Activated T-helper 2 cell treated with anti-CD3 and anti-CD28 coated beads, Interferon-gamma antibody, Interleukin-2, Interleukin-4, amounts not matched to agents 10 μg/mL and 5 μg/mL and 100 μg/mL, durations not matched to agents 14 hours and 24 hours and 36 hours (primary cell): ENCODE results near the gene CCDC185. TPM values are rescaled to one million over a fixed set of nuclear protein-coding genes. Genes with fewer than 3 reads are reported as not detected.
"Not testable (repeated sequence)": the region's sequence is repeated elsewhere in the genome, so short reads cannot be mapped to it uniquely, and the experiment has no call there.

ENCODE experiments used
- DNase-seq: peaks from one replicate; pipeline ENCODE4 v3.0.0; 2021; ENCODE audit warnings: low spot score
- H3K27ac Mint-ChIP-seq: one replicate; pipeline ENCODE4 v1.8.0; 2021; ENCODE audit warnings: mixed read lengths
- H3K27me3 Mint-ChIP-seq: one replicate; pipeline ENCODE4 v1.8.0; 2021; ENCODE audit warnings: low read depth, mixed read lengths
- H3K36me3 Mint-ChIP-seq: one replicate; pipeline ENCODE4 v1.8.0; 2021; ENCODE audit warnings: low read depth, mixed read lengths
- H3K4me1 Mint-ChIP-seq: one replicate; pipeline ENCODE4 v1.8.0; 2021; ENCODE audit warnings: low read depth, mixed read lengths
- H3K4me3 Mint-ChIP-seq: one replicate; pipeline ENCODE4 v1.8.0; 2021; ENCODE audit warnings: low read depth, mild to moderate bottlenecking, moderate library complexity, mixed read lengths
- H3K9me3 Mint-ChIP-seq: one replicate; pipeline ENCODE4 v1.8.0; 2021; ENCODE audit warnings: mixed read lengths
- intact Hi-C: fragments of 100-400 bp; cut with micrococcal nuclease; formaldehyde crosslinking; loops from one replicate; pipeline ENCODE4 v1.15.1; 2023
- total RNA-seq: library from RNA; stranded (reverse); gene quantifications from 2 replicates; pipeline ENCODE4 v1.2.3, GENCODE V29; 2022

The CCDC185 gene
- total RNA-seq, 1 donor from 2014 or later, result not detected

GRCh38 chr1:223363057-223363855, 30.0 kb upstream of the CCDC185 start:
- no peak for DNase-seq
- Mint-ChIP-seq H3K27me3 (peaks cover 58% of the 10 kb centered on the region), H3K4me1 (peaks cover 7% of the 10 kb centered on the region), H3K27ac (no peak overlapping the region), H3K9me3 (no peaks in the 10 kb centered on the region), H3K36me3 (no peaks in the 10 kb centered on the region), H3K4me3 (peak overlapping the region; percentile 81)
- intact Hi-C loops, result loop anchor here (5.0 kb wide), 1 partner anchor 221 kb away; the partner anchor contains the start of gene TLR5

- intact Hi-C loops, result loop anchor here (5.0 kb wide), 1 partner anchor 222 kb away; the partner anchor contains the start of gene TLR5
These were observed 29.1 kb upstream of the CCDC185 start, which contains the start of gene SUSD4 for GRCh38 chr1:223363856-223364684. SUSD4 (minus strand) TSS chr1:223364176; CDS start chr1:223363425, 751 bp downstream.

GRCh38 chr1:223364685-223365382, 28.4 kb upstream of the CCDC185 start:
- H3K9me3 Mint-ChIP-seq, result no peaks in the 10 kb centered on the region
- H3K4me1 Mint-ChIP-seq, result peaks cover 7% of the 10 kb centered on the region
- H3K4me3 Mint-ChIP-seq, result peak overlapping the region; percentile 52
- DNase-seq, result no peak
- H3K36me3 Mint-ChIP-seq, result no peaks in the 10 kb centered on the region
- H3K27me3 Mint-ChIP-seq, result peaks cover 53% of the 10 kb centered on the region
- H3K27ac Mint-ChIP-seq, result no peak overlapping the region
- intact Hi-C loops, result loop anchor here (5.0 kb wide), 1 partner anchor 223 kb away; the partner anchor contains the start of gene TLR5

More at GRCh38 chr1:223363856-223364684, 29.1 kb upstream of the CCDC185 start, which contains the start of gene SUSD4:
- Mint-ChIP-seq H3K27ac (no peak within 1 kb of the TSS), H3K4me3 (peak within 1 kb of the TSS; percentile 81), H3K27me3 (peaks cover 56% of the 10 kb centered on the region), H3K4me1 (peaks cover 7% of the 10 kb centered on the region), H3K36me3 (no peaks in the 10 kb centered on the region), H3K9me3 (no peaks in the 10 kb centered on the region)
- peak; percentile 45 for DNase-seq

DNA sequence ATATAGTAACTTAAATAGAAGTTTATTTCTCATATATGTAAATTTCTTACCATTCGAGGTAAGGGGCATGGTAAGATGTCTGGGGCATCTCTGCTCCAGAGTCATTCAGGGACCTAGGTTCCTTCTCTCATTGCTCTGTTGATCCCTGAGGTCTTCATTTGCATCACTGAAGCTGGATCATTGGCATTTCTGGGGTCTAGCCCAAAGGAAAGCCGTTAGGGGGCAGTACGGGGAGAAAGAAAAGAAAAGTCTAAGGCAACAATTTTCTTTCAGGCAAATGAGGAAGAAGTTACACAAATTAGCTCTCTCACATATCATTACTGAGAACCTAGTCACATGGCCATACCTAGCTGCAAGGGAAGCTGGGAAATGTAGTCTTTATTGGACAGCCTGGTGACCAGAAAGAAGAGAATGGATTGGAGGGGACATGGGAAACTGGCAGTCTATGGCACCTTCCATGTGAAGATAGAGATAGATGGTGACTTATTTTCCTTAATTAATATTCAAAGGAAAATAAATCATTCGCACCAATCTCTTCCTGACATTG, 19.1 kb upstream of the CCDC185 start:
- DNase-seq, result no peak
- Mint-ChIP-seq H3K4me3 (no peak overlapping the region), H3K4me1 (peaks cover 2% of the 10 kb centered on the region), H3K36me3 (no peaks in the 10 kb centered on the region), H3K9me3 (peaks cover 3% of the 10 kb centered on the region), H3K27me3 (peaks cover 11% of the 10 kb centered on the region), H3K27ac (no peak overlapping the region)
- intact Hi-C loops, result no loop called here

GRCh38 chr1:223378754-223379153, 14.5 kb upstream of the CCDC185 start:
- Mint-ChIP-seq H3K4me1 (no peaks in the 10 kb centered on the region), H3K4me3 (no peak overlapping the region), H3K9me3 (peaks cover 3% of the 10 kb centered on the region), H3K27me3 (no peaks in the 10 kb centered on the region), H3K27ac (no peak overlapping the region), H3K36me3 (no peaks in the 10 kb centered on the region)
- no peak for DNase-seq
- intact Hi-C loops, result no loop called here

GRCh38 chr1:223386013-223386412, 7.2 kb upstream of the CCDC185 start:
- no peak for DNase-seq
- H3K27ac Mint-ChIP-seq, result no peak overlapping the region
- H3K9me3 Mint-ChIP-seq, result no peaks in the 10 kb centered on the region
- intact Hi-C loops, result no loop called here
- H3K4me3 Mint-ChIP-seq, result no peak overlapping the region
- H3K36me3 Mint-ChIP-seq, result no peaks in the 10 kb centered on the region
- H3K4me1 Mint-ChIP-seq, result no peaks in the 10 kb centered on the region
- peaks cover 15% of the 10 kb centered on the region for H3K27me3 Mint-ChIP-seq

DNA sequence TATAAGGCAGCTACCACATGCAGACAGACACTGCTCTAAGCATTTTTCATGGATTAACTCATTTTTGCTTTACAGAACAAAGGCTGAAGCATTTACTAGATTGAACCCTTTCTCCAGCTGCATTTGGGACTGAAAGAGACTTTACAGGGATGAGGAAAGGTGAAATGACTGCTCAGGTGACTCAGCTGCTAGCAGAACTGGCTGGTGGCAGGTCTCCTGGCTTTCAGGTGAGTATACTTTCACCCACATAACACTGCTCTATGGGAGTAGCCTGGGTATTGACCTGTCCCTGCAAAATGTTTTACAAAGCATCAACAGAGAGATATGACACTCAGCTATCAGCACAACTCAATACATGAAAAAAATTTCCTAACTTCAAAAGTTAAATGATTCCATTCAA, 2.6 kb upstream of the CCDC185 start:
- intact Hi-C loops, result no loop called here
- H3K9me3 Mint-ChIP-seq, result no peaks in the 10 kb centered on the region
- no peak overlapping the region for H3K4me3 Mint-ChIP-seq

DNA sequence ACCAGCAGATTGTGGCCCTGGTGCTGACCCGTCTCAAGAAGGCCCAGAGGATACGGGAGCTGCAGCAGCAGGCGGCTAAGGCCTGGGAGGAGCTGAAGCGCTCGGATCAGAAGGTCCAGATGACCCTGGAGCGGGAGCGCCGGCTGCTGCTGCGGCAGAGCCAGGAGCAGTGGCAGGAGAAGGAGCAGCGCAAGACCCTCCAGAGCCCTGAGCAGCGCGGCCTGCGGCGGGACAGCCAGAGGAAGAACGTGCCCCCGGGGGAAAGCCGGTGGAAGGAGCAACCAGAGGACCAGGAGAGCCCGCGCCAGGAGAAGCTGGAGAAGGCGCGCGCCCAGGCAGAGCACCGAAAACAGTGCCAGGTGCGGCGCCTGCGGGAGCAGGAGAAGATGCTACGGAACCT, 1.0 kb downstream of the CCDC185 start:
- H3K27me3 Mint-ChIP-seq, result peaks cover 40% of the 10 kb centered on the region
- H3K4me1 Mint-ChIP-seq, result no peaks in the 10 kb centered on the region
- no peak for DNase-seq
- H3K27ac Mint-ChIP-seq, result no peak overlapping the region
- no peak overlapping the region for H3K4me3 Mint-ChIP-seq
- intact Hi-C loops, result no loop called here
- no peaks in the 10 kb centered on the region for H3K9me3 Mint-ChIP-seq
- H3K36me3 Mint-ChIP-seq, result no peaks in the 10 kb centered on the region

More for the DNA sequence above, 2.6 kb upstream of the CCDC185 start:
- Mint-ChIP-seq H3K4me1 (no peaks in the 10 kb centered on the region), H3K27ac (no peak overlapping the region), H3K27me3 (peaks cover 43% of the 10 kb centered on the region), H3K36me3 (no peaks in the 10 kb centered on the region)
- no peak for DNase-seq

DNA sequence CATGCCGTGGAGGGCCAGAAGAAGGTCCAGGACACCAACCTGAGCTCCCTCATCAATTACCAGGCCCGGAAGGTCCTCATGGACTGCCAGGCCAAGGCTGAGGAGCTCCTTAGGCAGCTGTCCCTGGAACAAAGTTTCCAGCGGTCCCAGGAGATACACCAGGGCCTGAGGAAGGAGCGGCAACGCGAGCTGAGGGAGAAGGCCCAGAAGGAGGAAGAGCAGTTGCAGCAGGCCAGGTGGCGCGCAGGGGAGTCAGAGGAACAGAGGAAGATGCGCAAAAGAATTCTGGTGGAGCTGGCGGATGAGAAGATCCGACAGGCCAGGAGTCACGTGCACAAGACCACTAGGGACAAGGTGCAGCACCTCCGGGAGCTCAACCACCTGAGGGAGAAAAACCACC, 1.5 kb downstream of the CCDC185 start:
- intact Hi-C loops, result no loop called here
- no peak overlapping the region for H3K4me3 Mint-ChIP-seq
- peaks cover 37% of the 10 kb centered on the region for H3K27me3 Mint-ChIP-seq
- H3K36me3 Mint-ChIP-seq, result no peaks in the 10 kb centered on the region
- H3K4me1 Mint-ChIP-seq, result no peaks in the 10 kb centered on the region
- DNase-seq, result no peak
- no peak overlapping the region for H3K27ac Mint-ChIP-seq
- no peaks in the 10 kb centered on the region for H3K9me3 Mint-ChIP-seq

GRCh38 chr1:223399393-223399792, 6.2 kb downstream of the CCDC185 start:
- DNase-seq, H3K4me1 Mint-ChIP-seq, H3K27me3 Mint-ChIP-seq, H3K36me3 Mint-ChIP-seq, H3K4me3 Mint-ChIP-seq, intact Hi-C loops, H3K27ac Mint-ChIP-seq: not testable (repeated sequence)
- peaks cover 12% of the 10 kb centered on the region for H3K9me3 Mint-ChIP-seq

DNA sequence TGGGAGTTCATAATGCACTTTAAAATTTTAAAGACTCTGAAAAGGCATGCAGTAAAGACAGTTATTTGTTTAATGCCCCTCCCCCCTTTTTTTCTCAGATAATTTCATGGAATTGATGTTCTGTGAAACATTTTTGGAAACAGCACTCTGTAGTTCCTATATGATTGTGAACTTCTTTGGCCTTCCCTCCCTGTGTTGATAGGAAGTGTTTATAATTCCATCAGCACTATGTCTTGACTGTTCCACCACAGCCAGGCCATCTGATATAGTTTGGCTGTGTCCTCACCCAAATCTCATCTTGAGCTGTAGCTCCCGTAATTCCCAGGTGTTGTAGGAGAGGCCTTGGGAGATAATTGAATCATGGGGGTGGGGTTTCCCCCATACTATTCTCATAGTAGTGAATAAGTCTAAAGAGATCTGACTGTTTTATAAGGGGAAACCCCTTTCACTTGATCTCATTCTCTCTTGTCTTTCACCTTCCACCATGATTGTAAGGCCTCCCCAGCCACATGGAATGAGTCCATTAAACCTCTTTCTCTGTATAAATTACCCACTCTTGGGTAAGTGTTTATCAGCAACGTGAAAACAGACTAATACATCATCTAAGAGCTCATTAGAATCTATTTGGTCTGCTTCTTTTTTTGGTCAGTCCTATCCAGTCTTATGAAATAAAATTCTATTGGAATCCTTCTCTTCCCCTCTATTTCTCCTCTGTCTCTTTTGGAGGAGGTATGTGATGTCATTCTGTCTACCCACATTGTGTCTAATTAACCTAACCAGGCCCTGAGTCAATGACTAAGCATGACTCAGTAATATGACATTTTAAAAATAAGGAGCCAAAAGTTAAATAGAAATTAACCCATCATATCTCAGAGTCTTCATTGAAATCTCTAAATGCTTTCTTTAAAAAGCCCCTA, 8.9 kb downstream of the CCDC185 start:
- H3K27me3 Mint-ChIP-seq, result peaks cover 10% of the 10 kb centered on the region
- H3K4me3 Mint-ChIP-seq, result no peak overlapping the region
- H3K27ac Mint-ChIP-seq, result no peak overlapping the region
- no peak for DNase-seq
- peaks cover 4% of the 10 kb centered on the region for H3K4me1 Mint-ChIP-seq
- no peaks in the 10 kb centered on the region for H3K36me3 Mint-ChIP-seq
- H3K9me3 Mint-ChIP-seq, result peaks cover 17% of the 10 kb centered on the region
- intact Hi-C loops, result no loop called here
